ENCODE data around the gene EFHD2. TPM values are rescaled to one million over a fixed set of nuclear protein-coding genes. Genes with fewer than 3 reads are reported as not detected.

Gene EFHD2
- total RNA-seq, 2 donors from 2014 or later, result 36.7 to 47.6 TPM

DNA sequence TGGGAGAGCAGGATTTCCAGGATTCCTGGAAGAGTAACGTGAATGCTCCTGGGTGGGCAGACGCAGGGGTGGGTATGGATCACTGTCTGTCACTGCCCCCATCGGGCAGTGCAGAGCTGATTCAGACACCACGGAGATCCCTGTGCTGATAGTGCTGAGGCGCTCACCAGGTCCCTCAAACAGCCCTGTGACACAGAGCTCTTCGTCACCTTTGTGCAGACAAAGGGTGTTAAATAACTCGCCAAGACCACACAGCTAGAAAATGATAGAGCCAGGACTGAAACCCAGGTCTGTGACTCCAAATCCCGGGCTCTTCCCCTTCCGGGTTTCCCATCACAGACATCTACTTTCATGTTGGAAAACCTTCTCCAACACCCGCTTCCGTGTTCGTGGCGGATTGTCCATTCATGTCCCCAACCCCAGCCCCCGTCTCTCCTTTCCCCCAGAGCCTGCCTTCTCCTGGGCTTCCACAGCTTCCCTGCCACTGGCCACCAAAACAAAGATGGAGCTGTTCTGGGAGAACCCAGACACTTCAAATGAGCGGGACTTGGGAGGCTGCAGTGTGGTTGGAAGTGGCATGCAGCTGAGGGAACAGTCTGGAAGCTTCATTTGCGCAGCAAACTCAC is 2.6 kb downstream of the EFHD2 start:
- Histone ChIP-seq H3K9me3 (ENCODE audit: control insufficient read depth, low read length) (no peaks in the 10 kb centered on the region), H3K4me3 (ENCODE audit: low read length) (peak overlapping the region; percentile 90), H3K36me3 (ENCODE audit: control insufficient read depth, insufficient read depth, low read length) (peaks cover 27% of the 10 kb centered on the region), H3K4me1 (ENCODE audit: control insufficient read depth, insufficient read depth, low read length) (peaks cover 30% of the 10 kb centered on the region), H3K9ac (ENCODE audit: extremely low read depth, low read length, poor library complexity, severe bottlenecking) (peak overlapping the region; percentile 81), H3K27me3 (ENCODE audit: control insufficient read depth, insufficient read depth, low read length, poor library complexity, severe bottlenecking) (no peaks in the 10 kb centered on the region), H3K27ac (ENCODE audit: low read depth, low read length) (no peak overlapping the region)
- Mint-ChIP-seq H3K27ac (peak overlapping the region; percentile 92), H3K4me3 (peak overlapping the region; percentile 76), H3K4me1 (peaks cover 52% of the 10 kb centered on the region), H3K36me3 (ENCODE audit: low read depth) (peaks cover 22% of the 10 kb centered on the region), H3K9me3 (no peaks in the 10 kb centered on the region), H3K27me3 (ENCODE audit: insufficient read depth) (peaks cover 1% of the 10 kb centered on the region)
- WGBS, 2 experiments (ENCODE audit: insufficient coverage in 1 of 2, insufficient read length in 1 of 2), result 59 to 65% methylated on average over 7 to 16 of the region's 16 CpGs
- DNase-seq, result peak; percentile 77
- TF ChIP-seq, protein P1, sequence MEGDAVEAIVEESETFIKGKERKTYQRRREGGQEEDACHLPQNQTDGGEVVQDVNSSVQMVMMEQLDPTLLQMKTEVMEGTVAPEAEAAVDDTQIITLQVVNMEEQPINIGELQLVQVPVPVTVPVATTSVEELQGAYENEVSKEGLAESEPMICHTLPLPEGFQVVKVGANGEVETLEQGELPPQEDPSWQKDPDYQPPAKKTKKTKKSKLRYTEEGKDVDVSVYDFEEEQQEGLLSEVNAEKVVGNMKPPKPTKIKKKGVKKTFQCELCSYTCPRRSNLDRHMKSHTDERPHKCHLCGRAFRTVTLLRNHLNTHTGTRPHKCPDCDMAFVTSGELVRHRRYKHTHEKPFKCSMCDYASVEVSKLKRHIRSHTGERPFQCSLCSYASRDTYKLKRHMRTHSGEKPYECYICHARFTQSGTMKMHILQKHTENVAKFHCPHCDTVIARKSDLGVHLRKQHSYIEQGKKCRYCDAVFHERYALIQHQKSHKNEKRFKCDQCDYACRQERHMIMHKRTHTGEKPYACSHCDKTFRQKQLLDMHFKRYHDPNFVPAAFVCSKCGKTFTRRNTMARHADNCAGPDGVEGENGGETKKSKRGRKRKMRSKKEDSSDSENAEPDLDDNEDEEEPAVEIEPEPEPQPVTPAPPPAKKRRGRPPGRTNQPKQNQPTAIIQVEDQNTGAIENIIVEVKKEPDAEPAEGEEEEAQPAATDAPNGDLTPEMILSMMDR (conservative IDR thresholded peaks at IDR 0.05), result no peak

DNA sequence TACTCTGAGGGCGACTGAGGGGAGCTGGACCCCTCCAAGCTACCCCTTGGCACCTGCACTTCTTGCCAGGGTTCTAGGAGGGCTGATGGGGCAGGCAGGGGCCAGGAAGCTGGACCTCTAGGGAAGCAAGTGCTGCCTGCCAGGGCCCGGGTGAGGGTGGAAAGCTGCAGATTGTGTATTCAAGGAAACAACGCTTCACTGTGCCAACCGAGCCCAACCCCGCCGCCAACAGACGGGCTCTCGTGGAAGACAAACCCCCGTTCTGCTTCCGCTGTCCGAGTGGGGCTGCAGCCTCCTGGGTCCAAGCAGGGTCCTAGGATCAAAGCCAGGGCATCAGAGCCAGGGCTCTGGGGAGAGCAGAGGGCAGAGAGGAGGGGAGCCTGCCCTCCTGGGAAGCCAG is 3.2 kb downstream of the EFHD2 start:
- Mint-ChIP-seq H3K27ac (peak overlapping the region; percentile 92), H3K36me3 (ENCODE audit: low read depth) (peaks cover 22% of the 10 kb centered on the region), H3K4me1 (peaks cover 53% of the 10 kb centered on the region), H3K9me3 (no peaks in the 10 kb centered on the region), H3K27me3 (ENCODE audit: insufficient read depth) (peaks cover 1% of the 10 kb centered on the region), H3K4me3 (peak overlapping the region; percentile 76)
- no peaks in the 10 kb centered on the region for H3K9me3 ChIP-seq (ENCODE audit: control insufficient read depth, low read length)
- TF ChIP-seq, protein P1 (conservative IDR thresholded peaks at IDR 0.05), result no peak
- peaks cover 27% of the 10 kb centered on the region for H3K36me3 ChIP-seq (ENCODE audit: control insufficient read depth, insufficient read depth, low read length)
- H3K9ac ChIP-seq (ENCODE audit: extremely low read depth, low read length, poor library complexity, severe bottlenecking), result peak overlapping the region; percentile 16
- 94 to 100% methylated on average over 3 to 11 of the region's 11 CpGs for WGBS, 2 experiments (ENCODE audit: insufficient coverage in 1 of 2, insufficient read length in 1 of 2)
- DNase-seq, result no peak
- H3K4me3 ChIP-seq (ENCODE audit: low read length), result peak overlapping the region; percentile 90
- no peak overlapping the region for H3K27ac ChIP-seq (ENCODE audit: low read depth, low read length)
- H3K4me1 ChIP-seq (ENCODE audit: control insufficient read depth, insufficient read depth, low read length), result peaks cover 29% of the 10 kb centered on the region
- H3K27me3 ChIP-seq (ENCODE audit: control insufficient read depth, insufficient read depth, low read length, poor library complexity, severe bottlenecking), result no peaks in the 10 kb centered on the region

DNA sequence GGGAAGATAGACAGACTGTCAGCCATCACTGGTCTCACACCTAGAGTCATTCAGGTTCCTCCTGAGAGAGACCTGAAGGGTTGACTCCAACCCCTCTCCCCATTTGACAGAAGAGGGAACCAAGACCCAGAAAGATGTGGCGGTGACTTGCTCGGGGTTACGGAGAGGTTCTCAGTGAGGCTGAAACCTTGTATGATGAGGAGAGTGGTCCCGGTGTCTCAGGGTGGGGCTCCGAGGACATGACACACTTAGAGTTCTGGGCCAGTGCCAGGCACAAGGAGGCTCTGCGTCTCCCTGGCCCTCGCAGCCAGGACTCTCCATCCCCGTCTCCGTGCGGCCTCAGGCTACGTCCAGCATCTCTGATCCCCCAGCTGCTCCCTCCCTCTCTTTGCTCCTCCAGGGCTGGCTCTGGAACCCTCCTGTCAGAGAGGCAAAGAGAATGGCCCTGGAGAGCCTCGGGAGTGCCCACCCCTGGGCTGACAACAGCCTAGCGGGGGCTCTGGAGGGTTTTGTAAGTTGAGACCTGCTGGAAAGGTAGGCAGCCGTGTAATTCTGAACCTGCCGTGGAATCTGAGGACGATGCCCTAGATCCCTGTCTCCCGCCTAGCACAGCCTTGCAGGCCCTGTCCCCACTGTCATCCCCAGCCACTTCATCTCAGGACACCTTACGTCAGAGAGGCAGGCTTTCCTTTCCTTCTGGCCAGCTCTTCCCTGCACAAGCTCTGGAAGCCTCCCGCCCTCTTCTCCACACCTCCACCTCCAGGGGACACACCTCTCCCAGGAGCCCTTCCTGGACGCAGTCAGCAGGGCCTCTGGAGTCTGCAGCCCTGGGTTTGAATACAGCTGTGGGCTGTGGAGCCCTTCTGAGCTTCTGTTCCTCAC is 4.1 kb downstream of the EFHD2 start:
- Histone ChIP-seq H3K9me3 (ENCODE audit: control insufficient read depth, low read length) (no peaks in the 10 kb centered on the region), H3K4me3 (ENCODE audit: low read length) (no peak overlapping the region), H3K4me1 (ENCODE audit: control insufficient read depth, insufficient read depth, low read length) (peaks cover 20% of the 10 kb centered on the region), H3K9ac (ENCODE audit: extremely low read depth, low read length, poor library complexity, severe bottlenecking) (no peak overlapping the region), H3K36me3 (ENCODE audit: control insufficient read depth, insufficient read depth, low read length) (peaks cover 27% of the 10 kb centered on the region), H3K27ac (ENCODE audit: low read depth, low read length) (no peak overlapping the region), H3K27me3 (ENCODE audit: control insufficient read depth, insufficient read depth, low read length, poor library complexity, severe bottlenecking) (no peaks in the 10 kb centered on the region)
- Mint-ChIP-seq H3K9me3 (no peaks in the 10 kb centered on the region), H3K4me3 (no peak overlapping the region), H3K4me1 (peaks cover 46% of the 10 kb centered on the region), H3K36me3 (ENCODE audit: low read depth) (peaks cover 26% of the 10 kb centered on the region), H3K27me3 (ENCODE audit: insufficient read depth) (peaks cover 1% of the 10 kb centered on the region), H3K27ac (peak overlapping the region; percentile 61)
- TF ChIP-seq, protein P1 (conservative IDR thresholded peaks at IDR 0.05), result no peak
- peak; percentile 67 for DNase-seq
- WGBS, 2 experiments (ENCODE audit: insufficient coverage in 1 of 2, insufficient read length in 1 of 2), result 91 to 93% methylated on average over 15 to 20 of the region's 20 CpGs
